Activated T-helper 17 cell treated with anti-CD3 and anti-CD28 coated beads, Interleukin-2, amount 50 U/mL, for 72 hours (primary cell): Measurements from ENCODE around the gene KCNIP1. TPM values are rescaled to one million over a fixed set of nuclear protein-coding genes. Genes with fewer than 3 reads are reported as not detected.

Source experiments
- ATAC-seq: fragments of 150-1000 bp; cut with Tn5 transposase; replicated peaks from 2 replicates; pipeline ENCODE4 v1.10.0; 2021; ENCODE audit warnings: mild to moderate bottlenecking, moderate library complexity
- H3K27ac Mint-ChIP-seq: one replicate; pipeline ENCODE4 v1.8.0; 2022; ENCODE audit warnings: mixed read lengths
- H3K27me3 Mint-ChIP-seq: one replicate; pipeline ENCODE4 v1.8.0; 2022; ENCODE audit warnings: mixed read lengths
- H3K36me3 Mint-ChIP-seq: one replicate; pipeline ENCODE4 v1.8.0; 2022; ENCODE audit warnings: low read depth, mild to moderate bottlenecking, mixed read lengths
- H3K4me1 Mint-ChIP-seq: one replicate; pipeline ENCODE4 v1.8.0; 2022; ENCODE audit warnings: mixed read lengths
- H3K4me3 Mint-ChIP-seq: one replicate; pipeline ENCODE4 v1.8.0; 2022; ENCODE audit warnings: mild to moderate bottlenecking, mixed read lengths
- H3K9me3 Mint-ChIP-seq: one replicate; pipeline ENCODE4 v1.8.0; 2022; ENCODE audit warnings: mixed read lengths
- total RNA-seq, 2 donors: library from RNA; stranded (reverse); gene quantifications; one replicate each; pipeline ENCODE4 v1.2.3, GENCODE V29; 2022

KCNIP1 gene
- total RNA-seq, 2 donors from 2014 or later, result not detected

- ATAC-seq, result peak; percentile 18
- Mint-ChIP-seq H3K9me3 (no peaks in the 10 kb centered on the region), H3K4me1 (no peaks in the 10 kb centered on the region), H3K27me3 (peaks cover 17% of the 10 kb centered on the region), H3K27ac (no peak overlapping the region), H3K4me3 (no peak overlapping the region), H3K36me3 (no peaks in the 10 kb centered on the region)
These were observed 86.7 kb downstream of the KCNIP1 start for GRCh38 chr5:170590566-170590965.

GRCh38 chr5:170591054-170591453 is 87.2 kb downstream of the KCNIP1 start:
- ATAC-seq, result no peak
- H3K4me3 Mint-ChIP-seq, result no peak overlapping the region
- H3K27ac Mint-ChIP-seq, result no peak overlapping the region
- peaks cover 18% of the 10 kb centered on the region for H3K27me3 Mint-ChIP-seq
- no peaks in the 10 kb centered on the region for H3K9me3 Mint-ChIP-seq
- no peaks in the 10 kb centered on the region for H3K36me3 Mint-ChIP-seq
- no peaks in the 10 kb centered on the region for H3K4me1 Mint-ChIP-seq

- H3K27ac Mint-ChIP-seq, result no peak overlapping the region
- H3K4me3 Mint-ChIP-seq, result no peak overlapping the region
- no peaks in the 10 kb centered on the region for H3K4me1 Mint-ChIP-seq
- no peaks in the 10 kb centered on the region for H3K9me3 Mint-ChIP-seq
- no peak for ATAC-seq
- no peaks in the 10 kb centered on the region for H3K36me3 Mint-ChIP-seq
- peaks cover 45% of the 10 kb centered on the region for H3K27me3 Mint-ChIP-seq
These were observed 92.7 kb downstream of the KCNIP1 start for GRCh38 chr5:170596482-170597044.

- Mint-ChIP-seq H3K27ac (peak overlapping the region; percentile 29), H3K4me1 (no peaks in the 10 kb centered on the region), H3K9me3 (no peaks in the 10 kb centered on the region), H3K4me3 (no peak overlapping the region), H3K27me3 (peaks cover 43% of the 10 kb centered on the region), H3K36me3 (no peaks in the 10 kb centered on the region)
- ATAC-seq, result peak; percentile 93
These were observed 93.4 kb downstream of the KCNIP1 start for GRCh38 chr5:170597109-170597751.

GRCh38 chr5:170597872-170598271 is 94.1 kb downstream of the KCNIP1 start:
- Mint-ChIP-seq H3K36me3 (no peaks in the 10 kb centered on the region), H3K27me3 (peaks cover 41% of the 10 kb centered on the region), H3K9me3 (no peaks in the 10 kb centered on the region), H3K4me1 (no peaks in the 10 kb centered on the region), H3K27ac (peak overlapping the region; percentile 29), H3K4me3 (no peak overlapping the region)
- ATAC-seq, result no peak

- Mint-ChIP-seq H3K4me3 (no peak overlapping the region), H3K9me3 (no peaks in the 10 kb centered on the region), H3K4me1 (no peaks in the 10 kb centered on the region), H3K27me3 (peaks cover 42% of the 10 kb centered on the region), H3K36me3 (no peaks in the 10 kb centered on the region), H3K27ac (no peak overlapping the region)
- ATAC-seq, result no peak
These were observed 95.9 kb downstream of the KCNIP1 start for GRCh38 chr5:170599756-170600155.

- Mint-ChIP-seq H3K36me3 (no peaks in the 10 kb centered on the region), H3K9me3 (no peaks in the 10 kb centered on the region), H3K4me3 (no peak overlapping the region), H3K27me3 (peaks cover 44% of the 10 kb centered on the region), H3K27ac (no peak overlapping the region), H3K4me1 (no peaks in the 10 kb centered on the region)
- no peak for ATAC-seq
These were observed 97.8 kb downstream of the KCNIP1 start for GRCh38 chr5:170601619-170602018.

GRCh38 chr5:170603109-170603508 is 99.3 kb downstream of the KCNIP1 start:
- peaks cover 46% of the 10 kb centered on the region for H3K27me3 Mint-ChIP-seq
- H3K4me1 Mint-ChIP-seq, result no peaks in the 10 kb centered on the region
- no peaks in the 10 kb centered on the region for H3K36me3 Mint-ChIP-seq
- ATAC-seq, result no peak
- H3K9me3 Mint-ChIP-seq, result no peaks in the 10 kb centered on the region
- H3K27ac Mint-ChIP-seq, result no peak overlapping the region
- H3K4me3 Mint-ChIP-seq, result no peak overlapping the region

GRCh38 chr5:170603578-170604565 is 100.1 kb downstream of the KCNIP1 start:
- Mint-ChIP-seq H3K27ac (no peak overlapping the region), H3K9me3 (no peaks in the 10 kb centered on the region), H3K4me1 (no peaks in the 10 kb centered on the region), H3K27me3 (peaks cover 46% of the 10 kb centered on the region), H3K4me3 (no peak overlapping the region), H3K36me3 (no peaks in the 10 kb centered on the region)
- peak; percentile 65 for ATAC-seq

GRCh38 chr5:170606941-170607340 is 103.1 kb downstream of the KCNIP1 start:
- no peaks in the 10 kb centered on the region for H3K9me3 Mint-ChIP-seq
- ATAC-seq, result no peak
- H3K4me1 Mint-ChIP-seq, result no peaks in the 10 kb centered on the region
- H3K27ac Mint-ChIP-seq, result no peak overlapping the region
- H3K27me3 Mint-ChIP-seq, result peaks cover 24% of the 10 kb centered on the region
- no peak overlapping the region for H3K4me3 Mint-ChIP-seq
- H3K36me3 Mint-ChIP-seq, result no peaks in the 10 kb centered on the region

- H3K27me3 Mint-ChIP-seq, result peaks cover 26% of the 10 kb centered on the region
- no peaks in the 10 kb centered on the region for H3K36me3 Mint-ChIP-seq
- no peak for ATAC-seq
- no peak overlapping the region for H3K4me3 Mint-ChIP-seq
- H3K4me1 Mint-ChIP-seq, result peaks cover 4% of the 10 kb centered on the region
- H3K27ac Mint-ChIP-seq, result no peak overlapping the region
- H3K9me3 Mint-ChIP-seq, result no peaks in the 10 kb centered on the region
These were observed 107.8 kb downstream of the KCNIP1 start for GRCh38 chr5:170611449-170612090.

- H3K4me3 Mint-ChIP-seq, result no peak overlapping the region
- ATAC-seq, result no peak
- H3K36me3 Mint-ChIP-seq, result no peaks in the 10 kb centered on the region
- H3K27me3 Mint-ChIP-seq, result peaks cover 25% of the 10 kb centered on the region
- H3K4me1 Mint-ChIP-seq, result peaks cover 4% of the 10 kb centered on the region
- H3K9me3 Mint-ChIP-seq, result no peaks in the 10 kb centered on the region
- H3K27ac Mint-ChIP-seq, result no peak overlapping the region
These were observed 108.4 kb downstream of the KCNIP1 start for GRCh38 chr5:170612256-170612678.

GRCh38 chr5:170614065-170614490 is 110.3 kb downstream of the KCNIP1 start:
- H3K4me3 Mint-ChIP-seq, result no peak overlapping the region
- no peak overlapping the region for H3K27ac Mint-ChIP-seq
- H3K36me3 Mint-ChIP-seq, result no peaks in the 10 kb centered on the region
- no peaks in the 10 kb centered on the region for H3K9me3 Mint-ChIP-seq
- ATAC-seq, result no peak
- H3K4me1 Mint-ChIP-seq, result peaks cover 4% of the 10 kb centered on the region
- H3K27me3 Mint-ChIP-seq, result peaks cover 24% of the 10 kb centered on the region

GRCh38 chr5:170614720-170615119 is 110.9 kb downstream of the KCNIP1 start:
- Mint-ChIP-seq H3K4me1 (peaks cover 4% of the 10 kb centered on the region), H3K4me3 (no peak overlapping the region), H3K9me3 (no peaks in the 10 kb centered on the region), H3K27ac (no peak overlapping the region), H3K27me3 (peaks cover 24% of the 10 kb centered on the region), H3K36me3 (no peaks in the 10 kb centered on the region)
- ATAC-seq, result peak; percentile 75
